Measurements from ENCODE around the gene HHIPL1.
A peak's percentile ranks its signal among the peaks of the same experiment; 100 is the strongest.

HHIPL1 gene

GRCh38 chr14:99718031-99718810 is 73.3 kb downstream of the HHIPL1 start:
- DNase-seq: no peak

GRCh38 chr14:99718811-99719192 is 73.9 kb downstream of the HHIPL1 start:
- DNase-seq: no peak

- DNase-seq: no peak
Measured at GRCh38 chr14:99720941-99721791, 76.2 kb downstream of the HHIPL1 start.

GRCh38 chr14:99721792-99722516 is 77.0 kb downstream of the HHIPL1 start:
- DNase-seq: no peak

GRCh38 chr14:99722741-99723140 is 77.8 kb downstream of the HHIPL1 start:
- DNase-seq: no peak

GRCh38 chr14:99724196-99724891 is 79.4 kb downstream of the HHIPL1 start:
- peak; percentile 80 for DNase-seq

GRCh38 chr14:99724939-99725773 is 80.2 kb downstream of the HHIPL1 start:
- DNase-seq: no peak

GRCh38 chr14:99725774-99726537 is 81.0 kb downstream of the HHIPL1 start:
- no peak for DNase-seq

- no peak for DNase-seq
Measured at GRCh38 chr14:99726538-99727095, 81.7 kb downstream of the HHIPL1 start.

- no peak for DNase-seq
Measured at GRCh38 chr14:99727096-99727870, 82.4 kb downstream of the HHIPL1 start.

- no peak for DNase-seq
Measured at GRCh38 chr14:99728231-99728920, 83.4 kb downstream of the HHIPL1 start.

GRCh38 chr14:99728981-99729451 is 84.1 kb downstream of the HHIPL1 start:
- DNase-seq: no peak

Measured in NCI-H82 (cell line).